Activated CD8-positive, alpha-beta memory T cell treated with anti-CD3 and anti-CD28 coated beads, Interleukin-2, amount 50 U/mL, for 4 hours (primary cell): Measurements from ENCODE around the gene CETN1.
A peak's percentile ranks its signal among the peaks of the same experiment; 100 is the strongest.

Experiments used
- DNase-seq: peaks from one replicate; pipeline ENCODE4 v3.0.0-alpha.2; 2020

The CETN1 gene

GRCh38 chr18:623761-624620 lies 43.8 kb downstream of the CETN1 start:
- peak; percentile 66 for DNase-seq

DNA sequence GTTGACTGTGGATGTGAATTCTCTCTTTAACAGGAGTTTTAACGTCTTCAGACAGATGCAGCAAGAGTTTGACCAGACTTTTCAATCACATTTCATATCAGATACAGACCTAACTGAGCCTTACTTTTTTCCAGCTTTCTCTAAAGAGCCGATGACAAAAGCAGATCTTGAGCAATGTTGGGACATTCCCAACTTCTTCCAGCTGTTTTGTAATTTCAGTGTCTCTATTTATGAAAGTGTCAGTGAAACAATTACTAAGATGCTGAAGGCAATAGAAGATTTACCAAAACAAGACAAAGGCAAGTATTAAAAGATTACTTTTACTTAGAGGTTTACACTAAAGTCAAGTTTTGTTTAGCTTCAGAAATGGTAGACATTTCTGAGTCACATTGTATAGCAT lies 47.1 kb downstream of the CETN1 start:
- DNase-seq = no peak

DNA sequence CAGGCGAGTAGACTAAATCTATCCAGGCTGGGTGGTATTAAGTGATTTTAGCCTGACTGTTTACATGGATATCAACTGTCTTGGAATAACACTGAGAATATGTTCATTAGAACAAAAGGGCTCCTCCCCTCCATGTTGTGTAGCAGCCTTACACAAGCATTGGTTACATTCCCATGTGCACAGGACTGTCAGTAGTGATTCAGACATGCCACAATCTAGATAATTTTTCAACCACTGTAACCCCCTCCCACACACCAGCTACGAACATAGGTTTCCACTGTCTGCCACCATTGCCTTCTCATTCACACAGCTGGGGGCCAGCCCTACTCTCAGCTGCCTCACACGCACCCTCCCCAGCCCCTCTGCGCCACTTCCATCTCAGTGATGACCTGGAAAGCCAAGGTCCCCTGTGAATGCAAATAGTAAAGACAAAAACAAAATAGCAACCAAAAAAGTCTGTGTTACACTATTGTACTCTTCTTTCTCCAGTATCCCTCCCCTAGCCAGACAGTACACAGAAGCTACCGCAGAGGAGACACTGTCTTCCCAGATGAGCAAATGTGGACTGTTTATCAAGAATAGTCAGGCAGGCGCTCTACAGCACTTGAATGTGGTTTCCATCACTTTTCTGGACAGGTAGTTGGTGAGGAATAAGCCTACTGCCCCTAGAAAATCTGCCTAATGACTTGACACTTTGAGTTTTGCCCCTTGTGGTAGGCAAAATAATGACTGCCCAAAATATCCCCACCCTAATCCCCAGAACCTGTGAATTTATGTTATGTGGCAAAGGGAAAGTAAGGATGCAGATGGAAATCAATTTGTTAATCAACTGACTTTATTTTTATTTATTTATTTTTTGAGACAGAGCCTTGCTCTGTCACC lies 49.3 kb downstream of the CETN1 start:
- DNase-seq = no peak

- DNase-seq = no peak
These were observed 51.4 kb downstream of the CETN1 start for GRCh38 chr18:631560-631959.
